HG03064 (cell line): ENCODE measurements around the gene CCDC85C.
"Not testable (repeated sequence)": the region's sequence is repeated elsewhere in the genome, so short reads cannot be mapped to it uniquely, and the experiment has no call there.

Experiments
- ATAC-seq: cut with Tn5 transposase; IDR thresholded peaks from one replicate; pipeline ENCODE4 v1.9.1; 2021; ENCODE audit warnings: low read depth; ENCODE audit not compliant: unreplicated experiment

The CCDC85C gene

GRCh38 chr14:99603471-99604277 lies at the start of gene CCDC85C:
CCDC85C (minus strand) TSS chr14:99604207; CDS start chr14:99603959, 248 bp downstream.
- ATAC-seq: no peak

GRCh38 chr14:99651953-99652746 lies 48.1 kb upstream of the CCDC85C start:
- ATAC-seq: no peak

DNA sequence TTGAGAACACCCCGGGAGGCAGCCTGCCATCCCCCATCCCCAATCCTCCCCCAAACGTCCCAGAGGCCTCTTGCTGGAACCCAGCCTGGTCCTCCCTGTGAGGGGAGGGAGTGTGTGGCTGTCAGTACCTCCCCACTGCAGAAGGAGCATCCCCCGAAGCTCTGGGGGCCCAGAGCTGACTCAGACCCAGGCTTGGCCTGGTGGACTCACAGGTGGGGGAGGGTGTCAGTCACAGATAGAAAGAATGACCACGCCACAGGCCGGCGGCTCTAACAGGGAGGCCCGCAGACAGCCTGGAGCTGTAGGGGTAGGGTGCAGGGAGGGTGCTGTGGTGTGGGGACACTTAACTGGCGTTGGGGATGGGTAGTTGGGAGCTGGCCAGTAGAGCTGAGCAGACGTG lies 46.2 kb upstream of the CCDC85C start:
- no peak for ATAC-seq

DNA sequence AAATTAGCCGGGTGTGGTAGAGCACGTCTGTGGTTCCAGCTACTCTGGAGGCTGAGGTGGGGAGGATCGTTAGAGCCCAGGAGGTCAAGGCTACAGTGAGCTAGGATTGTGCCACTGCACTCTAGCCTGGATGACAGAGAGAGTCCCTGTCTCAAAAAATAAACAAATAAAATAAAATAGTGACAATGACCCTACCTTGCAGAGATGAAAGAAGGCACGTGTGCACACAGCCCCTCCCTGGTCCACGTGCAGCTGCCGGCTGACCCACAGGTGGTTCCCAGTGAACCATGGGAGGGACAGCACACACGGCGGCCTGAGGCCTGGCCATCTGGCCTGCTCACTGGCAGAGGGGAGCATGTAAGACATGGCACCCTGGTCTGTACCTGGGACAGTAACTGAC lies 45.6 kb upstream of the CCDC85C start:
- ATAC-seq: no peak

DNA sequence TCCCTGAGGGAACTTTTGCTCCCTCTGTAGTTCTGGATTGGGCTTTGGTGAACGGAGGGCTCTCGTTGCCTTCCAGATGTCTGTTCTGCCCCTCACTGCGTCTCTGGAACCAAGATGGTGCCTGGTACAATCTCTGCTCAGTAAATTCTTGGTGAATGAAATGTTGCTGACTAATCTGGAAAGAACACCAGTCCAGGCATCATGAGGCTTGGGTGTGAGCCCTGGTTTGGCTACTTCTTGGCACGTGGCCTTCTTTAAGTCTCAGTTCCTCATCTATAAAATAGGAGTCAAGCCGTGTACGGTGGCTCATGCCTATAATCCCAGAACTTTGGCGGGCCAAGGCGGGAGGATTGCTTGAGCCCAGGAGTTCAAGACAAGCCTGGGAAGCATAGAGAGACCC lies 45.2 kb upstream of the CCDC85C start:
- no peak for ATAC-seq

- ATAC-seq: no peak
Observed at GRCh38 chr14:99648027-99648784, 44.2 kb upstream of the CCDC85C start.

- no peak for ATAC-seq
Observed at GRCh38 chr14:99647411-99647810, 43.4 kb upstream of the CCDC85C start.

- no peak for ATAC-seq
Observed at GRCh38 chr14:99645545-99646505, 41.8 kb upstream of the CCDC85C start.

DNA sequence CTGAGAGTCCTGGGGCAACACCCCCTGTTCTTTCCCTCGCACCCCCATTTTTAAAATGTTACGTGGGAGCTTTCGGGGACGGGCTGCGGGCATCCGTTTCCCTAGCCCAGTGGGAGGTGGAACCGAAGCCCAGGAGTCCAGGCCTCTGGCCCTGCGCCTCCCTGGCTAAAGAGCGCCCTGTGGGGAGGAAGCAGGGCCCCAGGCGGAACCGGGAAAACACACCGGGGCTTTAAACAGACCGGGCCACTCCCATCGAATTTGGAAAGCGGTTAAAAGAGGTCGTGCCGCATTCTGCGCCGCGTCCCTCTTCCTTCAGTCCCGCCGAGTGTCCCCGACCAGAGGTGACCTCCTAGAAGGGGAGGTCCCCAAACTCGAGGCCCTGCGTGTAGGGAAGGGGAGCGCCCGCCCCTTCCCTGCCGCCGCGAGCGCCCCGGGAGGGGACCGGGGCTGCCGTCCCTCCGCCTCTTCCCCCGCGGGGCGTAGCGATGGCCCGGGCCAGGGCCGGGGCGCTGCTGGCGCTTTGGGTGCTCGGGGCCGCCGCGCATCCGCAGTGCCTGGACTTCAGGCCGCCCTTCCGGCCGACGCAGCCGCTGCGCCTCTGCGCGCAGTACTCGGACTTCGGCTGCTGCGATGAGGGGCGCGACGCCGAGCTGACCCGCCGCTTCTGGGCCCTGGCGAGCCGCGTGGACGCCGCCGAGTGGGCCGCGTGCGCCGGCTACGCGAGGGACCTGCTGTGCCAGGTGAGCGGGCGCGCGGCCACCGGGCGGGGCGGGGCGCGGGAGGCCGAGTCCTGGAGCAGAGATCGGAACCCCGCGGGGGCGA lies 40.9 kb upstream of the CCDC85C start, which contains the start of gene HHIPL1:
Gene HHIPL1 (plus strand): TSS at position 407 of the 822 bp plus-strand sequence. CDS start 79 bp downstream, at position 486.
- no peak for ATAC-seq

- ATAC-seq: no peak
Observed at GRCh38 chr14:99644035-99644587, 40.1 kb upstream of the CCDC85C start.

DNA sequence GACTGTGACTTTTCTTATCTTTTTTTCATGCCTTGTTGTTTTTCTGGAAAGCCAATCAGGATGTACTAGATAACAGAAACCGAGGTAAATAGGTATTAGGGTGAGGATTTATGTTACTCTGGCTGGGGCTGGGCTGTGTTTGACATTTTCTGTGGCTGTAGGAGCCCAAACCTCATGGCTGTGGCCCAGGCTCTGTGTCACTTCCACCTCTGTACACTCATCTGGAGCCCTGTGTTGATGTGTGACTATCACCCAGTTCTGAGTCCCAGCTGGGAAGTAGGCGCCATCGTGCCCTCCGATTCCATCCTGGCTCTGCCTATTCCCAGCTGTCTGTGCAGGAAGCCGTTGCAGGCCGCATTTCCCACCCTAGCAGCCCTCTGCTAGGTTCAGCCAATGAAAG lies 39.3 kb upstream of the CCDC85C start:
- no peak for ATAC-seq

DNA sequence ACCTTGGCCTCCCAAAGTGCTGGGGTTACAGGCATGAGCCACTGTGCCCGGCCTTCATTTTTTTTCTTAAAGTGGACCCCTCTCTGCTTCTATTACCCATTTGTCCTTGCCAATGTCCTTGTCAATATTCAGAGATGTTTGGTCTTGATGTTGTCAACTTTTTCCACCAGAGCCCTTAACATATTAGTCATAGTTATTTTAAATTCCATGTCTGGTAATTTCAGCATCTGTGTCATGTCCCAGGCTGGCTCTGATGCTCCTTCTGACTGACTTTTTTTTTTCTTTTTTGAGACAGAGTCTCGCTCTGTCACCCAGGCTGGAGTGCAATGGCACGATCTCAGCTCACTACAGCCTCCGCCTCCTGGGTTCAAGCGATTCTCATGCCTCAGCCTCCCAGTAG lies 38.8 kb upstream of the CCDC85C start:
- not testable (repeated sequence) for ATAC-seq

GRCh38 chr14:99637624-99638023 lies 33.6 kb upstream of the CCDC85C start:
- no peak for ATAC-seq

GRCh38 chr14:99636487-99636886 lies 32.5 kb upstream of the CCDC85C start:
- no peak for ATAC-seq

GRCh38 chr14:99635116-99635515 lies 31.1 kb upstream of the CCDC85C start:
- no peak for ATAC-seq

- ATAC-seq: no peak
Observed at GRCh38 chr14:99634443-99634842, 30.4 kb upstream of the CCDC85C start.

- ATAC-seq: no peak
Observed at GRCh38 chr14:99633918-99634317, 29.9 kb upstream of the CCDC85C start.

DNA sequence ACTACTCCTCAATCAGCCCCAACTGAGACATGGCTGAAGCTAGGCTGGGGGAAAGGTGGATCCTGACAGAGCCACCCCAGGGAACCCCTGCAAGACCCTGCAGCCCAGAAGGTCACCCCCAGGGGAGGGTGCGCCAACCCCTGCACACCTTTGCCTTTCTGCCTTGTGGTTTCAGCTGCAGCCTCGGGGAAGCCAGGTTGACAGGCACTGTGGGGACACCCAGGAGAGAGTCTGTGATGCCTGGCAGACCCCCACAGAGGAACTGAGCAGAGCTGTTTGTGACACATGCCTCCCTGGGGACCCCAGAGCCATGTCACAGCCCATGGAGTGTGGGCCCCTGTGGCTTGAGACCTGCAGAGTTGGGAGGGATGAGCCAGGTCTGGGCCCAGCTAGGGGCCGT lies 29.1 kb upstream of the CCDC85C start:
- no peak for ATAC-seq
